Panc1 (cell line): Measurements from ENCODE around the gene IFI27L2. TPM values are rescaled to one million over a fixed set of nuclear protein-coding genes. Genes with fewer than 3 reads are reported as not detected.
A peak's percentile ranks its signal among the peaks of the same experiment; 100 is the strongest.

ENCODE experiments used
- ATAC-seq: fragments of 200-7000 bp; cut with Tn5 transposase; 2 replicates; pipeline ENCODE4 v1.9.1; 2020; ENCODE audit warnings: mild to moderate bottlenecking, moderate library complexity
- BruUV-seq: library from RNA; stranded (reverse); fragments of 400-500 nt; replicated peaks from 2 replicates; lab custom pipeline; 2021; lab: Mats Ljungman, UMichigan
- CTCF ChIA-PET: fragments of 300-600 bp; sonication (Branson Sonifier 250); formaldehyde crosslinking; loops from one replicate; lab custom pipeline; 2022; ENCODE audit warnings: antibody characterized with exemption; lab: Charles Lee
- POLR2A ChIA-PET: fragments of 300-600 bp; sonication (Branson Sonifier 250); formaldehyde crosslinking; loops from one replicate; lab custom pipeline; 2022; ENCODE audit warnings: antibody characterized with exemption; lab: Charles Lee
- DNase-seq: peaks from one replicate; pipeline ENCODE4 v3.0.0-alpha.2; 2010; ENCODE audit warnings: low read depth, low spot score
- H3K27ac ChIP-seq: 2 replicates; pipeline ENCODE4 v1.5.1; 2011; ENCODE audit warnings: mild to moderate bottlenecking, low read length, inconsistent platforms
- H3K27me3 ChIP-seq: fragments of 200-500 bp; sonication (Bioruptor generic); 2 replicates; pipeline ENCODE4 v1.6.0; 2014; ENCODE audit warnings: low read length, inconsistent platforms; ENCODE audit not compliant: control insufficient read depth, insufficient read depth
- H3K36me3 ChIP-seq: fragments of 200-500 bp; sonication (Bioruptor generic); 2 replicates; pipeline ENCODE4 v1.5.1; 2014; ENCODE audit warnings: inconsistent platforms, mild to moderate bottlenecking, low read length, moderate library complexity; ENCODE audit not compliant: control insufficient read depth, insufficient read depth
- H3K4me1 ChIP-seq: 2 replicates; pipeline ENCODE4 v1.5.1; 2011; ENCODE audit warnings: inconsistent platforms, mild to moderate bottlenecking, low read length, moderate library complexity; ENCODE audit not compliant: control insufficient read depth, insufficient read depth
- H3K4me3 ChIP-seq, 2 experiments: 2 replicates each; pipeline ENCODE4 v1.5.1; 2011 to 2012; ENCODE audit warnings: low read depth in 2 of 2, low read length in 2 of 2, mild to moderate bottlenecking in 2 of 2, inconsistent platforms in 1 of 2, moderate library complexity in 1 of 2
- H3K9me3 ChIP-seq: fragments of 200-500 bp; sonication (Bioruptor generic); 2 replicates; pipeline ENCODE4 v1.5.1; 2014; ENCODE audit warnings: low read depth, mild to moderate bottlenecking, inconsistent platforms, low read length, moderate library complexity; ENCODE audit not compliant: control insufficient read depth, insufficient read depth
- POLR2AphosphoS5 ChIP-seq: IDR thresholded peaks from 2 replicates; pipeline ENCODE4 v1.6.1; 2012; ENCODE audit warnings: mild to moderate bottlenecking, low read depth, low read length, moderate library complexity
- REST ChIP-seq, 2 experiments: IDR thresholded peaks; 2 replicates each; pipeline ENCODE4 v1.6.1; 2011 to 2012; ENCODE audit warnings: low read depth in 2 of 2, control low read depth in 1 of 2, low read length in 1 of 2, mild to moderate bottlenecking in 1 of 2, moderate library complexity in 1 of 2; ENCODE audit not compliant: insufficient read depth in 1 of 2
- SIN3A ChIP-seq: IDR thresholded peaks from 2 replicates; pipeline ENCODE4 v1.6.1; 2012; ENCODE audit warnings: low read depth, mild to moderate bottlenecking, low read length, moderate library complexity, borderline replicate concordance; ENCODE audit not compliant: insufficient read depth
- TCF7L2 ChIP-seq: IDR thresholded peaks from 2 replicates; pipeline ENCODE4 v1.6.1; 2011; ENCODE audit warnings: mild to moderate bottlenecking, low read depth, low read length, inconsistent platforms
- in situ Hi-C: cut with HindIII; loops from 2 replicates; pipeline ENCODE4 v1.10.0; 2016; ENCODE audit warnings: low sequenced_read_pairs, low pct_unique_long_range_greater_than_20kb
- intact Hi-C: fragments of 100-400 bp; cut with micrococcal nuclease; formaldehyde crosslinking; loops from one replicate; pipeline ENCODE4 v1.10.0; 2022; ENCODE audit not compliant: unreplicated experiment
- total RNA-seq: library from RNA; stranded (reverse); gene quantifications from one replicate; pipeline ENCODE4 v1.2.1, GENCODE V29; 2021; ENCODE audit not compliant: unreplicated experiment
- TF ChIP-seq, protein P1 (sequence below): fragments of 450-650 bp; IDR thresholded peaks from 2 replicates; pipeline ENCODE4 v1.5.1; 2017; ENCODE audit warnings: mild to moderate bottlenecking

Gene IFI27L2
- total RNA-seq, 1 experiment from 2014 or later, result 13.2 TPM

DNA sequence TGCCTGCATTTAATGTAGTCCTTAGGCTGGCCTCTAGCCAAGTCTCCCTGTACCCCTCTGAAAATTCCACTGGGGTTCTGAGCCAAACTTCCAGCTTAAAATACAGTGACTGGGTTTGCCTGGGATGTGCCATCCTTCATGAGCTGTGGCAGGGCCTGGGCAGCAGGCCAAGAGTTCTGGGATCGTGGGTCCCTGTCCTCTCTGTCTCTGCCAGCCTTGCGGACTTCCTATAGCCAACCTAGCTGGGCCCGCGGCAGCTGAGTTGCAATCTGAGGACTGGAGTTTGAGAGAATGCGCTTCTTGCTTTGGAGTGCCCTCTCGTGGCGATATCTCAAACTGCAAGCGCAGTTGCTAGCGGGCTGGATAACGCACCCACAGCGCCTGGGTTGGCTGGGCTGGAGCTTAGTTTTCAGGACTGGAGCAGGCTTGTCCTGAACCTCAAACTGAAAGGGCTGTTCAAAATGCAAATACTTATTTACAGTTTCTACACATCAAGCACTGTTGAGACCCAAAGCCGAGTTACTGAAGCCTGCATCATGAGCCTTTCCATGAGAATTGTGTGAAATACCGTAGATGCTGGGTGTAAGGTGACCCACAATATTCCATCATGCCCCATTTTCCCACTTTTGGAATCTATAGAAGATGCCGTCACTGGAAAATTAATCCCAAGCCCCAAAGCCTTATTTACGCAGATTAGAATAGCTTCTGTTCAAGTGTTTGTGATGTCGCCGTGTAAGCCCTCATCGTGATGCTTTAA is 7.3 kb upstream of the IFI27L2 start:
- H3K4me3 ChIP-seq, result no peak overlapping the region
- in situ Hi-C loops, result no loop called here

DNA sequence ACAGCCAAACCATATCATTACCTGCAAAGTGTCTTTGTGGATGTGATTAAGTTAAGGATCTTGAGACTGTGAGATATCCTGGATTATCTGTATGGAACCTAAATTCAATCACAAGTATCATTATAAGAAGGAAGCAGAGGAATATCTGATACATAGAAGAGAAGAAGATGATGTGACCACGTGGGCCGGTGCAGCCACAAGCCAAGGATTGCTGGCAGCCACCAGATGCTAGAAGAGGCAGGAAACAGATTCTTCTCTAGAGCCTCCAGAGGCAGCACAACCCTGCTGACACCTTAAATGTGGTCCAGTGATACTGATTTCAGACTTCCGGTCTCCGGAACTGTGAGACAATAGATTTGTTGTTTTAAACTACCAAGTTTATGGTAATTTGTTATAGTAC is 6.1 kb upstream of the IFI27L2 start:
- POLR2A ChIA-PET, result no interaction called here
- intact Hi-C loops, result loop anchor here (5.0 to 10.0 kb wide), 2 partner anchors 83 to 201 kb away; no protein-coding TSS in a partner anchor

More for the DNA sequence above, 7.3 kb upstream of the IFI27L2 start:
- ChIA-PET CTCF (interaction anchor here (0.6 to 1.6 kb wide), 9 partner anchors 10 to 403 kb away, joined by 3 to 16 read pairs (median 3); no protein-coding TSS in a partner anchor), POLR2A (no interaction called here)
- H3K27ac ChIP-seq, result no peak overlapping the region
- H3K27me3 ChIP-seq, result no peaks in the 10 kb centered on the region
- intact Hi-C loops, result loop anchor here (2.0 to 10.0 kb wide), 3 partner anchors 84 to 202 kb away; no protein-coding TSS in a partner anchor
- DNase-seq (no peak), ATAC-seq (peak; percentile 96)
- TF ChIP-seq, protein P1, sequence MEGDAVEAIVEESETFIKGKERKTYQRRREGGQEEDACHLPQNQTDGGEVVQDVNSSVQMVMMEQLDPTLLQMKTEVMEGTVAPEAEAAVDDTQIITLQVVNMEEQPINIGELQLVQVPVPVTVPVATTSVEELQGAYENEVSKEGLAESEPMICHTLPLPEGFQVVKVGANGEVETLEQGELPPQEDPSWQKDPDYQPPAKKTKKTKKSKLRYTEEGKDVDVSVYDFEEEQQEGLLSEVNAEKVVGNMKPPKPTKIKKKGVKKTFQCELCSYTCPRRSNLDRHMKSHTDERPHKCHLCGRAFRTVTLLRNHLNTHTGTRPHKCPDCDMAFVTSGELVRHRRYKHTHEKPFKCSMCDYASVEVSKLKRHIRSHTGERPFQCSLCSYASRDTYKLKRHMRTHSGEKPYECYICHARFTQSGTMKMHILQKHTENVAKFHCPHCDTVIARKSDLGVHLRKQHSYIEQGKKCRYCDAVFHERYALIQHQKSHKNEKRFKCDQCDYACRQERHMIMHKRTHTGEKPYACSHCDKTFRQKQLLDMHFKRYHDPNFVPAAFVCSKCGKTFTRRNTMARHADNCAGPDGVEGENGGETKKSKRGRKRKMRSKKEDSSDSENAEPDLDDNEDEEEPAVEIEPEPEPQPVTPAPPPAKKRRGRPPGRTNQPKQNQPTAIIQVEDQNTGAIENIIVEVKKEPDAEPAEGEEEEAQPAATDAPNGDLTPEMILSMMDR, result peak; percentile 89
- TF ChIP-seq SIN3A, result no peak
- H3K9me3 ChIP-seq, result no peaks in the 10 kb centered on the region
- no TSS peak for BruUV-seq
- H3K4me1 ChIP-seq, result no peaks in the 10 kb centered on the region
- no peaks in the 10 kb centered on the region for H3K36me3 ChIP-seq

More for the DNA sequence above, 6.1 kb upstream of the IFI27L2 start:
- TF ChIP-seq TCF7L2, result no peak
- no peak for TF ChIP-seq SIN3A
- TF ChIP-seq REST (IDR thresholded peaks at IDR 0.05; ENCODE audit: insufficient read depth in 1 of 2, low read depth in 2 of 2, low read length in 1 of 2), result no peak
- no peak for TF ChIP-seq POLR2AphosphoS5
- TF ChIP-seq, protein P1, result no peak
- in situ Hi-C loops, result no loop called here
- H3K9me3 ChIP-seq, result no peaks in the 10 kb centered on the region
- BruUV-seq, result no TSS peak
- CTCF ChIA-PET, result no interaction called here
- no peaks in the 10 kb centered on the region for H3K36me3 ChIP-seq
- ATAC-seq (no peak), DNase-seq (no peak)
- no peak overlapping the region for H3K4me3 ChIP-seq
- no peaks in the 10 kb centered on the region; the same call in 1 of the 2 replicates for H3K4me1 ChIP-seq
- no peaks in the 10 kb centered on the region for H3K27me3 ChIP-seq
- no peak overlapping the region for H3K27ac ChIP-seq
